HEK293 (cell line): ENCODE data around the gene PCDHB9.
"Not testable (repeated sequence)": the region's sequence is repeated elsewhere in the genome, so short reads cannot be mapped to it uniquely, and the experiment has no call there.

Experiments
- CTCF ChIA-PET: fragments of 350-600 bp; formaldehyde crosslinking; extraction: SDS; loops from one replicate; lab custom pipeline; 2021; ENCODE audit warnings: antibody characterized with exemption; lab: Yijun Ruan, JAX
- POLR2A ChIA-PET: fragments of 300-600 bp; formaldehyde crosslinking; extraction: SDS; loops from one replicate; lab custom pipeline; 2020; ENCODE audit warnings: antibody characterized with exemption, inconsistent platforms; lab: Yijun Ruan, JAX
- H3K27ac ChIP-seq: fragments of 200-500 bp; sonication (Bioruptor generic); 2 replicates; pipeline ENCODE4 v1.5.1; 2014; ENCODE audit warnings: low read depth, low read length, control low read depth, inconsistent platforms; ENCODE audit errors: extremely low read depth
- H3K36me3 ChIP-seq, 2 experiments: fragments of 200-500 bp in 1 of 2; sonication (Bioruptor generic) in 1 of 2; 1 replicate in 1 of 2; 2 replicates in 1 of 2; pipeline ENCODE4 v1.5.1; 2014 to 2017; ENCODE audit warnings: inconsistent platforms in 2 of 2, low read length in 2 of 2; ENCODE audit not compliant: control insufficient read depth in 2 of 2, insufficient read depth in 1 of 2
- H3K4me1 ChIP-seq: fragments of 200-500 bp; sonication (Bioruptor generic); 2 replicates; pipeline ENCODE4 v1.5.1; 2014; ENCODE audit warnings: mild to moderate bottlenecking, low read length, inconsistent platforms; ENCODE audit not compliant: control insufficient read depth, insufficient read depth
- H3K4me3 ChIP-seq: 2 replicates; pipeline ENCODE4 v1.5.1; 2011; ENCODE audit warnings: low read depth, mild to moderate bottlenecking, control low read depth, low read length, moderate library complexity
- H3K9me3 ChIP-seq: fragments of 200-500 bp; sonication (Bioruptor generic); 2 replicates; pipeline ENCODE4 v1.5.1; 2014; ENCODE audit warnings: low read depth, low read length, inconsistent platforms; ENCODE audit not compliant: control insufficient read depth, insufficient read depth
- IKZF3 ChIP-seq: fragments of 450-650 bp; IDR thresholded peaks from 2 replicates; pipeline ENCODE4 v1.5.0; 2018; ENCODE audit warnings: missing biosample characterization, mild to moderate bottlenecking, missing genetic modification characterization, moderate library complexity
- OVOL3 ChIP-seq: fragments of 450-650 bp; formaldehyde crosslinking; IDR thresholded peaks from 2 replicates; pipeline ENCODE4 v1.5.1; 2016; ENCODE audit warnings: missing biosample characterization, missing genetic modification characterization
- PATZ1 ChIP-seq: fragments of 450-650 bp; formaldehyde crosslinking; IDR thresholded peaks from 2 replicates; pipeline ENCODE4 v1.5.1; 2016; ENCODE audit warnings: missing biosample characterization, missing genetic modification characterization
- PBX3 ChIP-seq: sonication (generic); formaldehyde crosslinking; IDR thresholded peaks from 2 replicates; pipeline ENCODE4 v1.8.1; 2022; ENCODE audit warnings: mild to moderate bottlenecking, moderate library complexity, missing genetic modification reagents
- ZBTB21 ChIP-seq: fragments of 450-650 bp; formaldehyde crosslinking; IDR thresholded peaks from 2 replicates; pipeline ENCODE4 v1.5.1; 2017; ENCODE audit warnings: missing biosample characterization, missing genetic modification characterization
- ZFP3 ChIP-seq: fragments of 450-650 bp; formaldehyde crosslinking; IDR thresholded peaks from 2 replicates; pipeline ENCODE4 v1.5.1; 2016; ENCODE audit warnings: low read depth, missing biosample characterization, missing genetic modification characterization
- ZFP41 ChIP-seq: fragments of 450-650 bp; formaldehyde crosslinking; IDR thresholded peaks from 2 replicates; pipeline ENCODE4 v1.5.1; 2016; ENCODE audit warnings: missing biosample characterization, missing genetic modification characterization, borderline replicate concordance
- ZNF140 ChIP-seq: fragments of 450-650 bp; formaldehyde crosslinking; IDR thresholded peaks from 2 replicates; pipeline ENCODE4 v1.5.1; 2016; ENCODE audit warnings: missing biosample characterization, missing genetic modification characterization
- ZNF146 ChIP-seq: fragments of 450-650 bp; formaldehyde crosslinking; IDR thresholded peaks from 2 replicates; pipeline ENCODE4 v1.5.1; 2016; ENCODE audit warnings: missing biosample characterization, missing genetic modification characterization
- ZNF423 ChIP-seq: fragments of 450-650 bp; formaldehyde crosslinking; IDR thresholded peaks from 2 replicates; pipeline ENCODE4 v1.5.1; 2016; ENCODE audit warnings: missing biosample characterization, missing genetic modification characterization
- ZNF514 ChIP-seq: fragments of 450-650 bp; formaldehyde crosslinking; IDR thresholded peaks from 2 replicates; pipeline ENCODE4 v1.5.1; 2016; ENCODE audit warnings: missing biosample characterization, missing genetic modification characterization
- ZNF529 ChIP-seq: fragments of 450-650 bp; formaldehyde crosslinking; IDR thresholded peaks from 2 replicates; pipeline ENCODE4 v1.5.1; 2017; ENCODE audit warnings: missing genetic modification characterization, missing biosample characterization; ENCODE audit not compliant: insufficient replicate concordance
- ZNF654 ChIP-seq: fragments of 450-650 bp; formaldehyde crosslinking; IDR thresholded peaks from 2 replicates; pipeline ENCODE4 v1.5.1; 2016; ENCODE audit warnings: low read depth, missing biosample characterization, missing genetic modification characterization
- ZNF830 ChIP-seq: fragments of 450-650 bp; IDR thresholded peaks from 2 replicates; pipeline ENCODE4 v1.5.0; 2018; ENCODE audit warnings: missing biosample characterization, missing genetic modification characterization, low read depth, mild to moderate bottlenecking, moderate library complexity
- TF ChIP-seq, protein P1 (sequence below): fragments of 450-650 bp; IDR thresholded peaks from 2 replicates; pipeline ENCODE4 v1.5.1; 2018; ENCODE audit warnings: missing biosample characterization, missing genetic modification characterization

The PCDHB9 gene

GRCh38 chr5:141234109-141234667 lies 47.2 kb downstream of the PCDHB9 start:
- no peak overlapping the region for H3K27ac ChIP-seq
- CTCF ChIA-PET, result interaction anchor here (0.6 to 2.3 kb wide), 26 partner anchors 10 to 408 kb away, joined by 3 to 20 read pairs (median 4); partner anchors contain the start of genes PCDHB10, PCDHB12, PCDHB14 and PCDHB15
- H3K9me3 ChIP-seq, result no peaks in the 10 kb centered on the region
- no peaks in the 10 kb centered on the region for H3K4me1 ChIP-seq
- TF ChIP-seq IKZF3 (tag by site-specific recombination) (0 out of 2 replicates have a peak, but pooled peaks have one; percentile 13), ZNF654 (tag by site-specific recombination) (peak; percentile 62), ZNF140 (tag by site-specific recombination) (no peak)
- TF ChIP-seq, all 188 proteins: peak for 2
- peak overlapping the region; percentile 33 for H3K4me3 ChIP-seq
- no peaks in the 10 kb centered on the region for H3K36me3 ChIP-seq
- POLR2A ChIA-PET, result no interaction called here

GRCh38 chr5:141235922-141236321 lies 49.0 kb downstream of the PCDHB9 start:
- H3K9me3 ChIP-seq, POLR2A ChIA-PET, CTCF ChIA-PET: not testable (repeated sequence)

GRCh38 chr5:141236516-141237313 lies 49.8 kb downstream of the PCDHB9 start:
- TF ChIP-seq PBX3 (CRISPR knock-in tag) (no peak), PATZ1 (tag by site-specific recombination) (no peak), ZNF830 (tag by site-specific recombination) (no peak), ZNF146 (tag by site-specific recombination) (no peak), ZNF514 (tag by site-specific recombination) (no peak), ZNF423 (tag by site-specific recombination) (no peak), ZBTB21 (no peak), ZFP3 (tag by site-specific recombination) (no peak), OVOL3 (tag by site-specific recombination) (no peak), ZFP41 (tag by site-specific recombination) (no peak), ZNF529 (tag by site-specific recombination) (no peak)
- TF ChIP-seq, protein P1, sequence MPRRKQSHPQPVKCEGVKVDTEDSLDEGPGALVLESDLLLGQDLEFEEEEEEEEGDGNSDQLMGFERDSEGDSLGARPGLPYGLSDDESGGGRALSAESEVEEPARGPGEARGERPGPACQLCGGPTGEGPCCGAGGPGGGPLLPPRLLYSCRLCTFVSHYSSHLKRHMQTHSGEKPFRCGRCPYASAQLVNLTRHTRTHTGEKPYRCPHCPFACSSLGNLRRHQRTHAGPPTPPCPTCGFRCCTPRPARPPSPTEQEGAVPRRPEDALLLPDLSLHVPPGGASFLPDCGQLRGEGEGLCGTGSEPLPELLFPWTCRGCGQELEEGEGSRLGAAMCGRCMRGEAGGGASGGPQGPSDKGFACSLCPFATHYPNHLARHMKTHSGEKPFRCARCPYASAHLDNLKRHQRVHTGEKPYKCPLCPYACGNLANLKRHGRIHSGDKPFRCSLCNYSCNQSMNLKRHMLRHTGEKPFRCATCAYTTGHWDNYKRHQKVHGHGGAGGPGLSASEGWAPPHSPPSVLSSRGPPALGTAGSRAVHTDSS, result no peak
- TF ChIP-seq, all 188 proteins: peak for 0
- ChIA-PET CTCF (interaction anchor here (0.6 kb wide), 1 partner anchor 13 kb away, joined by 3 read pairs; no protein-coding TSS in a partner anchor), POLR2A (no interaction called here)
- no peaks in the 10 kb centered on the region for H3K4me1 ChIP-seq
- H3K9me3 ChIP-seq, result no peaks in the 10 kb centered on the region
- no peak overlapping the region for H3K27ac ChIP-seq
- H3K36me3 ChIP-seq, result no peaks in the 10 kb centered on the region
- H3K4me3 ChIP-seq, result no peak overlapping the region

More at GRCh38 chr5:141235922-141236321, 49.0 kb downstream of the PCDHB9 start:
- not testable (repeated sequence) for H3K36me3 ChIP-seq, H3K4me1 ChIP-seq, H3K27ac ChIP-seq, H3K4me3 ChIP-seq
